Measurements from ENCODE around the gene MRPS14.
"Not testable (repeated sequence)": the region's sequence is repeated elsewhere in the genome, so short reads cannot be mapped to it uniquely, and the experiment has no call there.

Gene MRPS14

DNA sequence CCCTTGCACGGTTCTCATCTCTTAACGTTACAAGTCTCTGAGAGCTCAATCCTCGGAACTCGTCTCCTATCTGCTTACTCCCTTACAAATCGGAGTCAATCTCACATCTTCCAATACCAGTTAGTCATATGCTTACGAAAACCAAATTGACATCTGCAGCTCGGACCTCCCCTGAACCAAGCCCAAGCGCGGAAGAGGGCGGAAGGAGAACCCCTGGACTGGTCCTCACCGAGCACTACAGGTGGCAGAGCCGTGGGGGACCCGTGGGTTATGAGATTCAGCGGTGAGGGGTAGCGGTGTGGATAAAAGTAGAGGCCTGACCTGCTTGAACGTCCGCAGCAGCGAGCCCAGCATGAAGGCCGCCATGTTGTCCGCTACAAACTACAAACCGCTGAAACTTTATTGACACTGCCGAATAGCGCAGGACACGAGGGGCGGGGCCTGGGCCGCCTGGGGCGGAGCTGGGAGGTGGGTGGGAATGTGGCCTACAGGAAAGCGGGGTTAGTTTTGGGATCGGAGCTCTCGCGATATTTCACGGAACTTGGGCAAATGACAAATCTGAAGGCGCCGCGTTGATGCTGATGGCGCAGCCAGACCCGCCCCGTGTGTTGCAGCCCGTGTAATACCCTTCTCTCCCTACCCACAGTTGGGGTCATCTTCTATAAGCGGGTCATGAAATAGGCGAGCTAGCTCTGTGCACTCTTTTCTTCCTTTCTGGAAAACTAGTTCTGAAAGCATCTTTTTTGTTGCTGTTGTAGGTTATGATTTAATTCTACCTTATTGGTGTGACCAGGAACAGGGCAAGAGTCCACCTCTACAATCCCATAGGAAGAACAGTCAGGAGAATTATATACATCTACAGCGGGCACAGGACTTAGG lies at the start of gene MRPS14:
Gene MRPS14 (minus strand): TSS at position 383 of the 879 bp plus-strand sequence. CDS start 17 bp downstream, at position 366.
- ATAC-seq (replicated peaks) (peak; percentile 93 to 96), DNase-seq (peak; percentile 97)
- Mint-ChIP-seq H3K36me3 (peaks cover 4 to 13% of the 10 kb centered on the region in 2 donors), H3K4me1 (peaks cover 16 to 20% of the 10 kb centered on the region in 2 donors), H3K27ac (peak within 1 kb of the TSS; percentile 86), H3K4me3 (peak within 1 kb of the TSS; percentile 86 to 88), H3K9me3 (peaks cover 0 to 4% of the 10 kb centered on the region in 2 donors), H3K27me3 (no peaks in the 10 kb centered on the region)

DNA sequence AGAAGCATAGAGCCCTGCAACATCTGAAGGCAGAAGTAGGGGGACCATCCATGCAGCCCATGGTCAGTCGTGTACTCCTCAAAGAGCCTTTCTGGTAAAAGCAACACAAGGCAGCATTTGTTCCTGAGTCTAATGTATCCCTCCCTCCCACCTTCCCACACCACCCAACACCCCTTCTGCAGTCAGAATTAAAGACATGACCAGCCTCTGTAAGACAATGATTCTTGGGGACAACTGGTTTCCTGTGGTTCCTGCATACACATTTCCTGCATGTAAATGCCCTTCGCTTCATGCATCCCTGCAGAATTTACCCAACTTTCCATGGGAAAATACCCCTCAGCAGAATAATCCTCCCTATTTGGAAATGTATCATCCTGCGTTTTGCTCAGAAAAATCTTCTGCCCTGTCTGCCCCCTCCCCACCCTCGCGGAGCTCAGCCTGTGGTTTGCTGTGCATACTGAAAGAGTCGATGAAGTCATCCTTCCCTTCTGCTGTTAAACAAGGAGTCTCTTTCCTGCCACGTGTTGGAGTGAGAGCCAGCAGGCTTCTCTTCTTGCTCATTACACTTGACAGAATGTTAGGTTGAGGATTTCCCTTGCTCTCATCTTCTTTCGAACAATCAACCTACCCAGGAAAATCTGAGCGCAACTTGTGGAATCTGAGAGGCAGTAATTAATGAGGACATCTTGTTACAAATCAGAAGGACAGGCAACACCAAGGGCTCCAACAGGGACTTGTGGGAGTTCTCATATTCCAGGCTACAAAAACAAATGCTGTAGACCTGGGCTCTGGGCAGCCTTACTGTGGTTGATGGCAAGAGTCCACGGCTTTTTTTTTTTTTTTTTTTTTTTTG lies 49.1 kb upstream of the MRPS14 start:
- Mint-ChIP-seq H3K27me3 (peaks cover 25 to 31% of the 10 kb centered on the region in 2 donors), H3K27ac (no peak overlapping the region), H3K9me3 (no peaks in the 10 kb centered on the region), H3K36me3 (no peaks in the 10 kb centered on the region), H3K4me1 (peaks cover 4 to 10% of the 10 kb centered on the region in 2 donors), H3K4me3 (peak overlapping the region; percentile 2 to 33)
- peak; percentile 39 to 64 for ATAC-seq (replicated peaks)
- DNase-seq, result no peak

DNA sequence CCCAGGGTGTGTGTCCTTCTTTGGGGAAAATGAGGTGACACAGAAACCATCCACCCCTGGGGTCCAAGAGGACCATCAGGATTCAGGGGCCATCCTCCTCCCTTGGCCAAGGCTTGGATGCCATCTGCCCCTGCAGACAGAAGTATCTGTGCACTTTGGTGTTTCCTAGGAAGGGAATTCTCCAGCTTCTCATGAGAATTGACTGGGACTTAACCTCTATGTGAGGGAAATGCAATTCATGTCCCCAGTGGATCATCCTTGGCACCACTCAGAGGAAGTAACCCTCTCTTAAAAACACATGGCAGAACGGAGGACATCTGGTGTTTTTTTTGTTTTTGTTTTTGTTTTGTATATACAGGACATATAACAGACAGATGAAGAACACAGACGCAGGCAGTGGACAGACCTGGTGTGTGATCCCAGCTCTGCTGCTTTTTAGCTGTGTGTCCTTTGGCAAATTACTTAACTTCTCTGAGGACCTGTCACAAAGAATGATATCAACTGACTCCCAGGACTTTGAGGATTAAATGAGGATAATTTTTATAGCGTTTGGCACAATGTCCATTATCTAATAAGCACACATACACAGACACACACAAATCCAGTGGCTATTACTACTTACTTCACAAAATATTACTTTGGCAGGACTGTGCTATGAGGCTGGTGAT lies 48.2 kb upstream of the MRPS14 start:
- ATAC-seq (replicated peaks) (no peak), DNase-seq (no peak)
- H3K9me3 Mint-ChIP-seq, result no peaks in the 10 kb centered on the region
- H3K27ac Mint-ChIP-seq, result no peak overlapping the region
- no peaks in the 10 kb centered on the region for H3K36me3 Mint-ChIP-seq
- H3K4me3 Mint-ChIP-seq, result no peak overlapping the region
- peaks cover 25 to 31% of the 10 kb centered on the region in 2 donors for H3K27me3 Mint-ChIP-seq
- peaks cover 4 to 10% of the 10 kb centered on the region in 2 donors for H3K4me1 Mint-ChIP-seq

DNA sequence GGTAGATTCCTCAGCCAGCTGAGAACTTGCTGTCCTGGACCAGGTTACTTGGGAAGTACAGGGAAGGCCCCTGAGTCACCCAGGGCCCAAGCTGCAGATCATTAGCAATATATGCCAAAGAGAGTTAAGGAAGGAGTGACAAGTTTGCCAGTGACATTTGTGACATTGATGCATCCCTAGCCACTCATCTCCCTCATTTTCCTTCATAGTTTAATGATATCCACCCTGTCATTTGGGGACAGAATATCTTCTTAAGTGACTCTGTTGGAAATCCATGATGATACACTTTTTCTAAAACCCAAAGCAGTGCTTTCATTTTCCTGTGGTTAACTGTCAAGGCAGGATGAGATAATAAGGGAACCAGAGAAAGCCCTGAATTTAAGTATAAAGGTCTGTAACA lies 47.6 kb upstream of the MRPS14 start:
- H3K27me3 Mint-ChIP-seq, result peaks cover 29 to 37% of the 10 kb centered on the region in 2 donors
- peaks cover 4 to 10% of the 10 kb centered on the region in 2 donors for H3K4me1 Mint-ChIP-seq
- no peak for ATAC-seq (replicated peaks)
- no peaks in the 10 kb centered on the region for H3K36me3 Mint-ChIP-seq
- H3K9me3 Mint-ChIP-seq, result no peaks in the 10 kb centered on the region
- DNase-seq, result no peak
- H3K4me3 Mint-ChIP-seq, result no peak overlapping the region
- no peak overlapping the region for H3K27ac Mint-ChIP-seq

DNA sequence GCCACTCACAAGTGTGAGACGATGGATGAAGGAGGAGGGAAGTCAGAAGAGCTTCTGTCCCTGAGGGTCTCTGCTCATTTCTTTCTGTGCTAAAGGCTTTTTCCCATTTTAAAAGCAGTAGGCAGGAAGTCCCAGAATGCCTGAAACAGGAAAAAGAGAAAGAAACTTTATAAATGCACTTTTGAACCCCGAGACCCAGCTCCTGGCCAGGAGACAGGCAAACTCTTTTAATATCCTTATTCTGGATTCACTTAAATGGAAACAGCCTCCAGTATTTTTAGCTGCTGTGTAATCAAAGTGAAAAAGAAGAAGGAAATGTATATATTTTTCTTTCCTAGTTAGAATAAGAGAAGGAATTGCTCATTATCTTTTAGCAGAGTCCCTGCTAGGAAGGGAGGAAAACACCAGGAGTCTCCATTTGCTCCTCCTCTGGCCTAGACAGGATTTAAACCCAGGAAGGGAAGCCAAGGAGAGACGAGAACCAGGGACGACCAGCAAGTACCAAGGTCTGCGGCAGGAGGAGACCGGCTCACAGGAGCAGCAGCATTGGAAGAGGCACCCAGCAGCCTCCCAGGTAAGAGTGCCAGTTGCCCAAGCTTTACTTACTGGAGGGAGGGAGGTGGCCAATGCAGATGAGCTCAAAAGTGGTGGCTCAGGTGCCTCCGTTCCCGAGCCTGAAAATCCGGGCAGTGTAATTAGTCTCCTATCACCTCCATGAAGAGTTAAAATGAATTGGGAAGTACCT lies 44.3 kb upstream of the MRPS14 start, which contains the start of gene TNN:
Gene TNN (plus strand): TSS at position 472 of the 745 bp plus-strand sequence. CDS start 9,586 bp downstream, outside the sequence.
- Mint-ChIP-seq H3K4me1 (peaks cover 3 to 5% of the 10 kb centered on the region in 2 donors), H3K27me3 (peaks cover 14 to 22% of the 10 kb centered on the region in 2 donors), H3K36me3 (no peaks in the 10 kb centered on the region), H3K27ac (no peak within 1 kb of the TSS), H3K4me3 (no peak within 1 kb of the TSS), H3K9me3 (no peaks in the 10 kb centered on the region)
- DNase-seq (no peak), ATAC-seq (replicated peaks) (no peak)

DNA sequence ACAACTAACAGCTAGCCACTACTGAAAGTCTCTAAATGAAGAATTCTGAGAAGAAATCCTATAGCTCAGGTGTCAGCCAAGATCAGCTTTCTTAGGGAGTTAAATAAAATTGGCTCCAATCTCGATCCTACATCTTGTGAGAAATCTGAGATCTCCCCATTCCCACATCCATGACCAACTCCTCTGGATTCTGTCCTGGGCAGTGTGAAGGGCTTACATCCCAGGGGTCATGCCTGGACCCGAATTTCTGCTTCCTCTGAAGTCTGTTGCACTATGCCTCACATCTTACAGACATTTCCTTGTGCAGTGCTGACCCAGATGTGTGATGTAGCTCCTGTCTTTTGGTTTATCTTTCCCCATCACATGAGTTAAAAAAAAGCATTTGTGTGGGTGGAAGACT lies 39.6 kb upstream of the MRPS14 start:
- ATAC-seq (replicated peaks) (no peak), DNase-seq (no peak)
- Mint-ChIP-seq H3K27me3 (peaks cover 6 to 13% of the 10 kb centered on the region in 2 donors), H3K4me1 (no peaks in the 10 kb centered on the region), H3K27ac (no peak overlapping the region), H3K4me3 (no peak overlapping the region), H3K9me3 (peaks cover 1 to 4% of the 10 kb centered on the region in 2 donors), H3K36me3 (peaks cover 0 to 1% of the 10 kb centered on the region in 2 donors)

DNA sequence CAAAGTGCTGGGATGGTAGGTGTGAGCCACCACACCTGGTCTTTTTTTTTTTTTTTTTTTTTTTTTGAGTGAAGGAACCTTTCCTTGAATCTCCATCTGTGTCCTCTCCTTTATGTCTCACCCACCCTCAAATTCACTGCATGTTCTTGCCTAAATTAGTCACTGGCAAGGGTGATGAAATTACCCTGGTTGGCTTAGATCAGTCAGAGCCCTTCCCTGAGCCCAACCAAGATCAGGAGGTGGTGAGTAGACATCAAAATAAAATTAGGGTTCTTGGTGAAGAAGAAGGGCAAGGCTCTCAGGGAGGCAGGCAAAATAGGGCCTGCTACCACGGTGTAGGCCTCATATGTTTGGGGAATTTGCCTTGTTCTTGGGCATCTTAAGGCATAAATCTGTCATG lies 39.1 kb upstream of the MRPS14 start:
- ATAC-seq (replicated peaks), result no peak
- Mint-ChIP-seq H3K36me3 (peaks cover 0 to 1% of the 10 kb centered on the region in 2 donors), H3K4me1 (no peaks in the 10 kb centered on the region), H3K4me3 (no peak overlapping the region), H3K27ac (no peak overlapping the region), H3K9me3 (peaks cover 1 to 4% of the 10 kb centered on the region in 2 donors), H3K27me3 (peaks cover 6 to 18% of the 10 kb centered on the region in 2 donors)
- no peak for DNase-seq

DNA sequence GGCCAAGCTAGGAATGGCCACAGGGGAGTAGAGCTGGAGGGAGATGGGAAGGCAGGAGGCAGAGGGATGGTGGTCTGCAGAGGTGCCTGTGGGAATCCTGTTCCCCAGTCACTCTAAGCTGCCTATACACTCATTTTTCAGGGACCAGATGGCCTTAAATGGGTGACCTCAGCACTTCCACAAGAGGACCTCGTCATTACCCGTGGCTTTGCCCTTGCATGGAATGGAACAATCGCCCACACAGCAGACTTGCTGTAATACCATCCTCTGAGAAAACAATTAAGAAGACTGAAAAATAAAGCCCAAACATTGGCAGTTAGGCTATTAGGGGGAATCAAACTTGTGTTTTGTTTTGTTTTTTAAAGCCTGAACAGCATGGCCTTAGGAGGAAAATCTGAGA lies 31.5 kb upstream of the MRPS14 start:
- Mint-ChIP-seq H3K4me1 (no peaks in the 10 kb centered on the region), H3K27ac (no peak overlapping the region), H3K36me3 (peaks cover 1 to 4% of the 10 kb centered on the region in 2 donors), H3K27me3 (peaks cover 17 to 30% of the 10 kb centered on the region in 2 donors), H3K4me3 (no peak overlapping the region), H3K9me3 (peaks cover 4 to 7% of the 10 kb centered on the region in 2 donors)
- DNase-seq, result no peak
- no peak for ATAC-seq (replicated peaks)

DNA sequence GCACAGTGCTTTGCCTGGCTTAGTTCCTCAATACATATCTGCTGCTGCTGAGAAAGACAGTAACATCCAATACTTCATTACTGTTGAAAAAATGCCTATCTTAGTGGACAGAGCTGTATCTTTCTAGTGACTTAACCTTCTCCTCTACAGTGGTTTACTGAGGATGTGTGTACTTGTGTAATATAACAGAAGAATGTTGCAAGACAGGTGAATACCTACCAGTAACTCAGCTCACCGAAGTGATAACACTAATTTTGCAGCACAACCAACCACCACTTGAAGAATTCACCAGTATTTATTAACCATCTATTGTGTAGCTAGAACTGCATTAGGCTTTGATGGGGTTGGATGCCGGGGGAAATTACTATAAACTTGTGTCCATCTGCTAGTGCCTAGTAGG lies 27.8 kb upstream of the MRPS14 start:
- DNase-seq (no peak), ATAC-seq (replicated peaks) (no peak)
- Mint-ChIP-seq H3K36me3 (no peaks in the 10 kb centered on the region), H3K9me3 (no peaks in the 10 kb centered on the region), H3K4me3 (no peak overlapping the region), H3K4me1 (no peaks in the 10 kb centered on the region), H3K27ac (no peak overlapping the region), H3K27me3 (peaks cover 33 to 46% of the 10 kb centered on the region in 2 donors)

DNA sequence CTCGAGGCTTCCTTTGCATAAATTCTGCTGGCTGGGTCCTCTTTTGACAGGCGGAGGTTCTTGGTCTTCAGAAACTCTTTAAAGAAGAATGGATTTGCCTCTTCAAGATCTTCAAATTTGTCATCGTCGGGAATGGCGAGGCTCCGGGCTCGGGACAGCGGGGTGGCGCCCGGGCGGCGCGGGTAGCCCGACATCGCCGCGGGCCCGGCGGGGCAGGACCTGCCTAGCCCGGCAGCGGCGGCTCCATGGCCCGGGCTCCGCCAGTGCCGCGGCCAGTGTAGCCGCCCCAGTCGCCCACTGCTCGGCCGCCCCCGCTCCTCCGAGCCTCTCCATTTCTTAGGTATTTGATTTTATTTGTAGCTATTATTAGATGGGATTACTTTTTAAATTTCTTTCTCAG lies 22.3 kb upstream of the MRPS14 start:
- Mint-ChIP-seq H3K9me3 (no peaks in the 10 kb centered on the region), H3K36me3 (no peaks in the 10 kb centered on the region), H3K27me3 (peaks cover 36 to 49% of the 10 kb centered on the region in 2 donors), H3K4me3 (no peak overlapping the region), H3K4me1 (no peaks in the 10 kb centered on the region), H3K27ac (no peak overlapping the region)
- no peak for ATAC-seq (replicated peaks)
- DNase-seq, result no peak

DNA sequence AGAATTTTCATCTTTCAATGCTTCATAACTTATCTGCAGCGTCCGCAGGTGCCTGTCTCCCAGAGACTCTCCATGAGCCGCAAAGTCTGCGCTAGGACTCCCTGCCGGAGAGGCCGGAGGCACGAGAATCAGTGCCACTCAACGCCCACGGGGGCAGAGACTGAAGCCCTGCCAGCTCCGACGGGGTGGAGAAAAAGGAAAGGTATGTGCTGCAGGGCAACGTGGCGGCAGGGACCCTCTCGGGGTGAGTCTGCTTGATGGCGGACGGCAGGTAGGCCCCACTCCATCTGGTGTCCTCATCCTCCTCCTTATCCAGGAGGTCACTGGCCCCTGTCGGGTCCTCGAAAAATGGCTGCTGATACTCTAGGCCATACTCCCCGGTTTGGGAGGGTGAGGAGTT lies 21.9 kb upstream of the MRPS14 start:
- Mint-ChIP-seq H3K36me3 (no peaks in the 10 kb centered on the region), H3K4me1 (no peaks in the 10 kb centered on the region), H3K27ac (no peak overlapping the region), H3K27me3 (peaks cover 36 to 49% of the 10 kb centered on the region in 2 donors), H3K4me3 (no peak overlapping the region), H3K9me3 (no peaks in the 10 kb centered on the region)
- ATAC-seq (replicated peaks) (no peak), DNase-seq (no peak)

DNA sequence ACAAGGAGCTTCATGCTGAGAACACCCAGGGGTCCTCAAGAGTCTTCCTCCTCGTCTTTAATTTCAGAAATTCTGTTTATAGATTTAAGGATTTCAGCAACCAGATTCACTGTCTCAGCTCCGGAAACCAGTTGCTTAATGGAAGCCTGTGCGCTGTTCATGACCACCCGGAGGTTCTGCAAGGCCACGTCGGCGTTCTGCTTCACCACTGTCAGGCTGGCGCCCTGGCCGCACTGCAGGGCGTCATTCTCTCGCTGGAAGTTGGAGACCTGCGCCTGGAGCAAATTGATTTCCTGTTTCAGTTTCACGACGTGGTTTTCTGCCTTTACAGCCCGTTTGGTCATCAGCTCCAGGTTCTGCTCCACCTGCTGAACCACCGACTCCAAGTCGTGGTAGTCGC lies 21.4 kb upstream of the MRPS14 start:
- not testable (repeated sequence) for H3K27ac Mint-ChIP-seq; H3K4me3 Mint-ChIP-seq; H3K9me3 Mint-ChIP-seq; H3K4me1 Mint-ChIP-seq; H3K36me3 Mint-ChIP-seq; ATAC-seq (replicated peaks); DNase-seq
- peaks cover 34 to 46% of the 10 kb centered on the region in 2 donors for H3K27me3 Mint-ChIP-seq

DNA sequence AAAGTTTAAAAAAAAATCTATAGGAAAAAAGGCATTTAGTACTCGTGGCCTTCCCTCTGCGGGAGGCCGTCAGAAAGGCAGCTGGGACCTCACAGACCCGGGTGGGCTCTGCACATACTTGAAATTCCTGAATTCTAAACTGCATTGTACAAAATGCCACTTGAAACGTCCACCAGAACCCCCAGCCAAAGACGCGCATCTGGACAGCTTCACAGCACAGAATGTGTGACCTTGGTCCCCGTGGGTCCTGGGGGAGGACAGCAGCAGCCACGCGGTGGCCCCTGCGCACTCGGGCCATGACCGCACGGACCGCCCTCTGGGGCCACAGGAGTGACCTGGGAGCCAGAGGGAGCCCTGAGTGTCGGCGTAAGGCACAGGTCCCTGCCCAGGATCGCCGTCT lies 20.6 kb upstream of the MRPS14 start:
- DNase-seq, result no peak
- Mint-ChIP-seq H3K4me1 (no peaks in the 10 kb centered on the region), H3K9me3 (no peaks in the 10 kb centered on the region), H3K27ac (no peak overlapping the region), H3K27me3 (peaks cover 26 to 38% of the 10 kb centered on the region in 2 donors), H3K4me3 (no peak overlapping the region), H3K36me3 (no peaks in the 10 kb centered on the region)
- no peak for ATAC-seq (replicated peaks)
